MM.1S (cell line): ENCODE results near the gene CTRB1.

ENCODE experiments used
- CTCF ChIP-seq: fragments of 300-600 bp; sonication (generic); IDR thresholded peaks from 2 replicates; pipeline ENCODE4 v1.5.1; 2016; ENCODE audit warnings: antibody characterized with exemption, low read length, mixed read lengths
- EZH2 ChIP-seq: fragments of 300-600 bp; sonication (generic); optimal IDR thresholded peaks from 2 replicates; pipeline ENCODE3; 2017; ENCODE audit warnings: low read depth, mild to moderate bottlenecking, antibody characterized with exemption, low read length, mixed read lengths
- EZH2phosphoT487 ChIP-seq: fragments of 300-600 bp; sonication (generic); IDR thresholded peaks from 2 replicates; pipeline ENCODE4 v1.6.1; 2018; ENCODE audit warnings: antibody characterized with exemption, low read length

- no peak for TF ChIP-seq CTCF
- TF ChIP-seq EZH2phosphoT487, result no peak
- TF ChIP-seq EZH2, result no peak
These were observed 10.5 kb upstream of the CTRB1 start for GRCh38 chr16:75208242-75208825.
